ENCODE data around the gene SPATA31C1. TPM values are rescaled to one million over a fixed set of nuclear protein-coding genes. Genes with fewer than 3 reads are reported as not detected.

Gene SPATA31C1
- total RNA-seq, 1 experiment from 2014 or later = 0.15 TPM

- WGBS (ENCODE audit: extremely low coverage, insufficient read length, low lambda C conversion rate) = no CpG with 5 or more reads among the region's 11 CpGs
- Histone ChIP-seq H3K4me1 (ENCODE audit: insufficient read depth, low read length) (no peaks in the 10 kb centered on the region), H3K18ac (ENCODE audit: insufficient read length, low read depth, low read length) (no peak overlapping the region), H3K23me2 (ENCODE audit: insufficient read length, low read depth, low read length, poor library complexity, severe bottlenecking) (no peaks in the 10 kb centered on the region), H2BK120ac (ENCODE audit: low read depth, low read length, poor library complexity, severe bottlenecking) (no peak overlapping the region), H4K91ac (ENCODE audit: insufficient read length, low read depth, low read length) (no peak overlapping the region), H2BK5ac (ENCODE audit: insufficient read length, low read length) (no peak overlapping the region), H3K27ac (ENCODE audit: insufficient read length, low read depth, low read length) (no peak overlapping the region), H3K79me1 (ENCODE audit: insufficient read depth, low read depth, low read length, poor library complexity, severe bottlenecking) (no peaks in the 10 kb centered on the region), H3K14ac (ENCODE audit: insufficient read depth, low read length) (no peak overlapping the region; the same call in 1 of the 2 replicates), H2BK12ac (ENCODE audit: insufficient read length, low read depth, low read length) (no peak overlapping the region), H4K8ac (replicated peaks; ENCODE audit: insufficient read length, low read depth, low read length) (no peak overlapping the region), H3K9me3 (ENCODE audit: control insufficient read depth, low read depth, low read length) (no peaks in the 10 kb centered on the region), H2BK15ac (ENCODE audit: low read depth, low read length) (no peak overlapping the region), H2BK20ac (ENCODE audit: low read depth, low read length, poor library complexity, severe bottlenecking) (no peak overlapping the region), H3K23ac (ENCODE audit: insufficient read length, low read depth, low read length) (no peak overlapping the region), H3K4me2 (ENCODE audit: insufficient read depth, insufficient read length, low read length) (no peak overlapping the region), H2AK5ac (ENCODE audit: insufficient read length, low read length) (no peak overlapping the region), H3K4ac (ENCODE audit: low read depth, low read length) (no peak overlapping the region), H2AFZ (ENCODE audit: low read length) (no peak overlapping the region), H3K9ac (ENCODE audit: extremely low read depth, insufficient read length, low read length) (no peak overlapping the region), H3K27me3 (ENCODE audit: insufficient read depth, low read length) (no peaks in the 10 kb centered on the region), H3T11ph (ENCODE audit: low read length) (no peak overlapping the region), H3K56ac (ENCODE audit: insufficient read length, low read depth, low read length) (no peak overlapping the region), H3K79me2 (ENCODE audit: insufficient read depth, low read length) (no peaks in the 10 kb centered on the region), H4K20me1 (ENCODE audit: control insufficient read depth, insufficient read depth, insufficient read length) (no peaks in the 10 kb centered on the region), H4K5ac (ENCODE audit: insufficient read length, low read depth, low read length) (no peak overlapping the region)
- Mint-ChIP-seq H3K27me3 (ENCODE audit: low read depth) (peaks cover 7% of the 10 kb centered on the region), H3K9me3 (peaks cover 0 to 2% of the 10 kb centered on the region in 2 experiments; a peak in 1 of 5 replicates), H3K36me3 (ENCODE audit: insufficient read depth in 1 of 3, low read depth in 3 of 3) (no peaks in the 10 kb centered on the region; a peak in 1 of 7 replicates), H3K27ac (no peak overlapping the region), H3K4me1 (peaks cover 8 to 14% of the 10 kb centered on the region in 2 experiments), H3K4me3 (no peak overlapping the region)
- TF ChIP-seq, protein P1, sequence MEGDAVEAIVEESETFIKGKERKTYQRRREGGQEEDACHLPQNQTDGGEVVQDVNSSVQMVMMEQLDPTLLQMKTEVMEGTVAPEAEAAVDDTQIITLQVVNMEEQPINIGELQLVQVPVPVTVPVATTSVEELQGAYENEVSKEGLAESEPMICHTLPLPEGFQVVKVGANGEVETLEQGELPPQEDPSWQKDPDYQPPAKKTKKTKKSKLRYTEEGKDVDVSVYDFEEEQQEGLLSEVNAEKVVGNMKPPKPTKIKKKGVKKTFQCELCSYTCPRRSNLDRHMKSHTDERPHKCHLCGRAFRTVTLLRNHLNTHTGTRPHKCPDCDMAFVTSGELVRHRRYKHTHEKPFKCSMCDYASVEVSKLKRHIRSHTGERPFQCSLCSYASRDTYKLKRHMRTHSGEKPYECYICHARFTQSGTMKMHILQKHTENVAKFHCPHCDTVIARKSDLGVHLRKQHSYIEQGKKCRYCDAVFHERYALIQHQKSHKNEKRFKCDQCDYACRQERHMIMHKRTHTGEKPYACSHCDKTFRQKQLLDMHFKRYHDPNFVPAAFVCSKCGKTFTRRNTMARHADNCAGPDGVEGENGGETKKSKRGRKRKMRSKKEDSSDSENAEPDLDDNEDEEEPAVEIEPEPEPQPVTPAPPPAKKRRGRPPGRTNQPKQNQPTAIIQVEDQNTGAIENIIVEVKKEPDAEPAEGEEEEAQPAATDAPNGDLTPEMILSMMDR (conservative IDR thresholded peaks at IDR 0.05) = no peak
- no peak for DNase-seq
These were observed 31.4 kb upstream of the SPATA31C1 start for GRCh38 chr9:87886210-87886932.

Measured in H9 (cell line).